Tibial artery (tissue), 4 donors: ENCODE data around the gene TBXAS1.
"Not testable (repeated sequence)": the region's sequence is repeated elsewhere in the genome, so short reads cannot be mapped to it uniquely, and the experiment has no call there.

Source experiments
- DNase-seq, 2 donors: peaks; one replicate each; pipeline ENCODE4 v3.0.0-alpha.2; 2019
- H3K27ac ChIP-seq, 2 donors: fragments of 200-600 bp; sonication (generic) in 1 of 2; 1 replicate in 1 of 2; 2 replicates in 1 of 2; pipeline ENCODE4 v1.5.1; 2018 to 2019; ENCODE audit warnings: mild to moderate bottlenecking in 1 of 2
- H3K27me3 ChIP-seq, 2 donors: fragments of 200-600 bp; sonication (generic) in 1 of 2; one replicate each; pipeline versions ENCODE4 v1.5.1 to v1.6.0; 2016 to 2019
- H3K36me3 ChIP-seq, 3 donors: fragments of 200-600 bp; sonication (generic) in 2 of 3; one replicate each; pipeline ENCODE4 v1.5.1; 2016 to 2019; ENCODE audit warnings: mild to moderate bottlenecking in 2 of 3
- H3K4me1 ChIP-seq, 4 donors: fragments of 200-600 bp; sonication (generic) in 2 of 4; 1 replicate in 3 of 4; 2 replicates in 1 of 4; pipeline ENCODE4 v1.5.1; 2016 to 2019
- H3K4me3 ChIP-seq, 2 donors: fragments of 200-600 bp; sonication (generic) in 1 of 2; 1 replicate in 1 of 2; 2 replicates in 1 of 2; pipeline ENCODE4 v1.5.1; 2018 to 2019; ENCODE audit warnings: mild to moderate bottlenecking in 2 of 2
- H3K9me3 ChIP-seq, 3 donors: fragments of 200-600 bp; sonication (generic) in 1 of 3; one replicate each; pipeline ENCODE4 v1.5.1; 2016 to 2019
- intact Hi-C: fragments of 100-400 bp; cut with DNase I; formaldehyde crosslinking; loops from one replicate; pipeline ENCODE4 v1.15.0; 2023; ENCODE audit warnings: low total_unique reads
- TF ChIP-seq, protein P1 (sequence below), 2 experiments: fragments of 200-600 bp in 1 of 2; fragments of 450-650 bp in 1 of 2; IDR thresholded peaks; one replicate each; pipeline ENCODE4 v1.5.1; 2017 to 2019; ENCODE audit warnings: antibody characterized with exemption in 2 of 2, mild to moderate bottlenecking in 1 of 2, moderate library complexity in 1 of 2

The TBXAS1 gene

DNA sequence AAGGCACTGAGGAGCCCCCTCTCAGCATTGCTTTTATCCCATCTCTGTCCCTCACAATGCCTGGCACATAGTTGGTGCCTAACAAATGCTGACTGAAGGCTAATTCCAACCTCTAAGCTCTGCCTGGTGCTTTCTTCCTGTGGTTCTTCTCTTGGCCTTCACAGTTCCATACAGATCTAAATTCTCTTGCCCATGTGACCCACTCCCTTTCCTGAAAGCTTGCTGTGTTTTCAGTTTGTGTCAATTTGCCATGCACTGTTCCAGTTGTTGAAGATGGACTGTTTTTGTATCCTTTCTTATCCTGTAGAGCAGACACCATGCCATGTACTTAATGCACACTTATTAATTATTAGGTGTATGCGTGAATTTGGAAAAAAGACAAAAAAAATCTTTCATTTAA, 9.2 kb downstream of the TBXAS1 start:
- intact Hi-C loops: no loop called here
- Histone ChIP-seq H3K4me3 (no peak overlapping the region), H3K4me1 (no peaks in the 10 kb centered on the region), H3K36me3 (no peaks in the 10 kb centered on the region), H3K27ac (no peak overlapping the region), H3K27me3 (no peaks in the 10 kb centered on the region), H3K9me3 (no peaks in the 10 kb centered on the region)
- no peak for DNase-seq
- TF ChIP-seq, protein P1, sequence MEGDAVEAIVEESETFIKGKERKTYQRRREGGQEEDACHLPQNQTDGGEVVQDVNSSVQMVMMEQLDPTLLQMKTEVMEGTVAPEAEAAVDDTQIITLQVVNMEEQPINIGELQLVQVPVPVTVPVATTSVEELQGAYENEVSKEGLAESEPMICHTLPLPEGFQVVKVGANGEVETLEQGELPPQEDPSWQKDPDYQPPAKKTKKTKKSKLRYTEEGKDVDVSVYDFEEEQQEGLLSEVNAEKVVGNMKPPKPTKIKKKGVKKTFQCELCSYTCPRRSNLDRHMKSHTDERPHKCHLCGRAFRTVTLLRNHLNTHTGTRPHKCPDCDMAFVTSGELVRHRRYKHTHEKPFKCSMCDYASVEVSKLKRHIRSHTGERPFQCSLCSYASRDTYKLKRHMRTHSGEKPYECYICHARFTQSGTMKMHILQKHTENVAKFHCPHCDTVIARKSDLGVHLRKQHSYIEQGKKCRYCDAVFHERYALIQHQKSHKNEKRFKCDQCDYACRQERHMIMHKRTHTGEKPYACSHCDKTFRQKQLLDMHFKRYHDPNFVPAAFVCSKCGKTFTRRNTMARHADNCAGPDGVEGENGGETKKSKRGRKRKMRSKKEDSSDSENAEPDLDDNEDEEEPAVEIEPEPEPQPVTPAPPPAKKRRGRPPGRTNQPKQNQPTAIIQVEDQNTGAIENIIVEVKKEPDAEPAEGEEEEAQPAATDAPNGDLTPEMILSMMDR (IDR thresholded peaks at IDR 0.05): no peak

GRCh38 chr7:139838876-139839275, 9.8 kb downstream of the TBXAS1 start:
- intact Hi-C loops: no loop called here
- no peak overlapping the region for H3K4me3 ChIP-seq
- DNase-seq: no peak

DNA sequence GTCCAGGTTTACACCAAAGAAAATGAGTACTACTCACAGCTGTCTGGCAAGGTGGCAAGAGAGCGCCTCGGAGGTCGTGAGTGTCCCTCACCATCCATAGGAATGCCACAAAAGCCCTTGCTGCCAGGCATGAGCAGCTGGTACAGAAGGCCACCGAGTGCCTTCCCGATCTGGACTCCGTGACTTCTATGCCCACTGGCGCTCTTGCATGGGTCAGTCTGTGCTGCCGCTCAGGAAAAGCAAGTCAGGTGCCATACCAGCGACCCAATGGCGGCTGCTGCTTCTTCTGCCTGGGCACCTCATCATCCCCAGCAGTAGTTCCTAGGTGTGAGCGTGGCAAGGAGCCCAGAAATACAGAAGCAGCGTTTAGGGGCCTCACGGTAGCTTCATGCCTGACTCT, 11.7 kb downstream of the TBXAS1 start:
- H3K4me1 ChIP-seq: no peaks in the 10 kb centered on the region
- peaks cover 0 to 2% of the 10 kb centered on the region in 2 donors for H3K27me3 ChIP-seq
- H3K27ac ChIP-seq: no peak overlapping the region
- intact Hi-C loops: loop anchor here (10.0 kb wide), 1 partner anchor 124 kb away; no protein-coding TSS in a partner anchor
- DNase-seq: no peak
- TF ChIP-seq, protein P1 (IDR thresholded peaks at IDR 0.05): no peak
- H3K36me3 ChIP-seq: no peaks in the 10 kb centered on the region
- no peaks in the 10 kb centered on the region for H3K9me3 ChIP-seq
- H3K4me3 ChIP-seq: no peak overlapping the region

More at GRCh38 chr7:139838876-139839275, 9.8 kb downstream of the TBXAS1 start:
- Histone ChIP-seq H3K9me3 (no peaks in the 10 kb centered on the region), H3K27me3 (no peaks in the 10 kb centered on the region), H3K36me3 (no peaks in the 10 kb centered on the region), H3K4me1 (no peaks in the 10 kb centered on the region), H3K27ac (no peak overlapping the region)
- TF ChIP-seq, protein P1 (IDR thresholded peaks at IDR 0.05): no peak

- no peaks in the 10 kb centered on the region for H3K9me3 ChIP-seq
- DNase-seq: no peak
- TF ChIP-seq, protein P1 (IDR thresholded peaks at IDR 0.05): no peak
- H3K4me3 ChIP-seq: no peak overlapping the region
- intact Hi-C loops: loop anchor here (10.0 kb wide), 1 partner anchor 122 kb away; no protein-coding TSS in a partner anchor
- no peaks in the 10 kb centered on the region for H3K4me1 ChIP-seq
- no peak overlapping the region for H3K27ac ChIP-seq
- H3K27me3 ChIP-seq: peaks cover 0 to 2% of the 10 kb centered on the region in 2 donors
- H3K36me3 ChIP-seq: no peaks in the 10 kb centered on the region
Measured at GRCh38 chr7:139842401-139843210, 13.5 kb downstream of the TBXAS1 start.

GRCh38 chr7:139843211-139843537, 14.1 kb downstream of the TBXAS1 start:
- H3K9me3 ChIP-seq, DNase-seq, H3K27me3 ChIP-seq, H3K36me3 ChIP-seq, H3K4me1 ChIP-seq, H3K27ac ChIP-seq, H3K4me3 ChIP-seq: not testable (repeated sequence)
- intact Hi-C loops: loop anchor here (10.0 kb wide), 1 partner anchor 122 kb away; no protein-coding TSS in a partner anchor

DNA sequence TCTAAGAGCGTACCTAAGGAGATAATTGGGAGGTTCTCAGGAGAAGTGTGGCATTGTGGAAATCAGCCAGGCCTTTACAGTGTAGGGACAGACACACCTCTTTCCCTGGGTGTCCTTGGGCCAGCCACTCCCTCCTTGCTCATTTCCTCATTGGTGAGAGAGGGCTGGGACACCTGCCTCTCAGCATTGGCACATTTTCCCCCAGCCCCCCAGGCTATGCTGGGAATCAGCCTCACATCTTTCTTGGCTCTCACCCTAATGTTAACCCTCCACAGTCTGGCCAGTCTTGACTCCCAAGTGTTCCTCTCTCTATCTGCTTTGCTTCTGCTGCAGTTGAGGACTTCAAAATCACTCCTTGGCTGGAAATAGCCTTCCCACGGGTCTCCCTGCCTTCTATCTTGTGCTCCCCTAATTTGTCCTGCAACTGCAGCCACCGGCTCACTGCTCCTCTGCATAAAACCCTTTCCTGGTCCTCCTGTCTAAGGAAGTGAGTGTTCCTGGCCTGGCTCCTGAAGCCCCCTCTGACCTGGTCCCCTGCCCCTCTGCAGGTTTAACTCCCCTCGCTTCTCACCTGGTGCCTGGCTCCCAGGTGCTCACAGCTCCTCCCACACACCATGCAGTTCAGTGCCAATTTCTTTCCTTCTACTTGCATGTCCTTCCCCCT, 15.8 kb downstream of the TBXAS1 start:
- Histone ChIP-seq H3K4me1 (no peaks in the 10 kb centered on the region), H3K36me3 (no peaks in the 10 kb centered on the region), H3K4me3 (no peak overlapping the region), H3K27ac (no peak overlapping the region), H3K27me3 (peaks cover 0 to 2% of the 10 kb centered on the region in 2 donors), H3K9me3 (no peaks in the 10 kb centered on the region)
- intact Hi-C loops: loop anchor here (10.0 kb wide), 1 partner anchor 120 kb away; no protein-coding TSS in a partner anchor
- TF ChIP-seq, protein P1 (IDR thresholded peaks at IDR 0.05): no peak
- DNase-seq: no peak
